K562 (cell line): ENCODE data around the gene NAP1L4.

Experiments used
- CTCF ChIP-seq, 3 experiments: IDR thresholded peaks in 2 of 3; conservative IDR thresholded peaks in 1 of 3; 2 replicates each; pipeline ENCODE4 v1.5.1; 2011 to 2012; ENCODE audit warnings: low read length in 3 of 3, mild to moderate bottlenecking in 3 of 3, control low read depth in 2 of 3, improper control_type of control experiment in 1 of 3, inconsistent platforms in 1 of 3, low read depth in 1 of 3, mixed read lengths in 1 of 3, moderate library complexity in 1 of 3; ENCODE audit not compliant: insufficient read depth in 2 of 3
- NFXL1 ChIP-seq: fragments of 450-650 bp; formaldehyde crosslinking; IDR thresholded peaks from 2 replicates; pipeline ENCODE4 v1.4.0; 2021; ENCODE audit warnings: mild to moderate bottlenecking
- NR2C2 ChIP-seq, 2 experiments: fragments of 200-800 bp in 1 of 2; sonication (Bioruptor generic) in 1 of 2; sonication (generic) in 1 of 2; formaldehyde crosslinking in 1 of 2; IDR thresholded peaks; 2 replicates each; pipeline versions ENCODE4 v1.6.1 to v1.8.0; 2016 to 2022; ENCODE audit warnings: mild to moderate bottlenecking in 1 of 2, missing compliant biosample characterization in 1 of 2, missing genetic modification characterization in 1 of 2, missing genetic modification reagents in 1 of 2
- ZBTB33 ChIP-seq: sonication (generic); formaldehyde crosslinking; IDR thresholded peaks from 2 replicates; pipeline ENCODE4 v1.8.1; 2023; ENCODE audit warnings: mild to moderate bottlenecking, missing genetic modification reagents
- ZNF584 ChIP-seq: fragments of 200-800 bp; sonication (Bioruptor generic); IDR thresholded peaks from 2 replicates; pipeline ENCODE4 v1.6.1; 2016; ENCODE audit warnings: low read depth, mild to moderate bottlenecking, missing genetic modification characterization, missing compliant biosample characterization
- ZNF644 ChIP-seq: fragments of 200-800 bp; sonication (Bioruptor generic); IDR thresholded peaks from 2 replicates; pipeline ENCODE4 v1.6.1; 2016; ENCODE audit warnings: low read depth, missing genetic modification characterization, missing compliant biosample characterization

- TF ChIP-seq CTCF (IDR thresholded peaks at IDR 0.05 in 2 of 3, conservative IDR thresholded peaks at IDR 0.05 in 1 of 3; ENCODE audit: insufficient read depth in 2 of 3, low read depth in 1 of 3, low read length in 3 of 3) (no peak), ZNF644 (tag) (no peak), NR2C2 (CRISPR knock-in tag; IDR thresholded peaks at IDR 0.05) (no peak), NR2C2 (tag; IDR thresholded peaks at IDR 0.05) (no peak), NFXL1 (CRISPR knock-in tag) (no peak), ZBTB33 (CRISPR knock-in tag) (no peak), ZNF584 (CRISPR knock-in tag) (no peak)
Measured at GRCh38 chr11:2911785-2912391, 80.2 kb downstream of the NAP1L4 start.
